A549 (cell line): ENCODE data around the gene BRAF.
"Not testable (repeated sequence)": the region's sequence is repeated elsewhere in the genome, so short reads cannot be mapped to it uniquely, and the experiment has no call there.

Experiments
- CBX2 ChIP-seq: fragments of 200-600 bp; sonication (generic); IDR thresholded peaks from 2 replicates; pipeline ENCODE4 v1.6.1; 2016; ENCODE audit warnings: low read depth, mild to moderate bottlenecking, borderline replicate concordance
- EP300 ChIP-seq, 2 experiments: fragments of >200 bp; sonication (Bioruptor Twin); formaldehyde crosslinking; IDR thresholded peaks; 2 replicates in 1 of 2; 3 replicates in 1 of 2; pipeline ENCODE4 v1.6.1; 2016 to 2017
- POLR2A ChIP-seq: IDR thresholded peaks from 2 replicates; pipeline ENCODE4 v1.6.1; 2012; ENCODE audit warnings: mild to moderate bottlenecking, low read length
- RFX5 ChIP-seq: fragments of 450-650 bp; IDR thresholded peaks from 2 replicates; pipeline ENCODE4 v1.7.1; 2014; ENCODE audit warnings: antibody characterized with exemption, mild to moderate bottlenecking, moderate library complexity
- TF ChIP-seq, protein P1 (sequence below): fragments of >200 bp; sonication (Bioruptor Twin); formaldehyde crosslinking; IDR thresholded peaks from 3 replicates; pipeline ENCODE4 v1.5.1; 2016

DNA sequence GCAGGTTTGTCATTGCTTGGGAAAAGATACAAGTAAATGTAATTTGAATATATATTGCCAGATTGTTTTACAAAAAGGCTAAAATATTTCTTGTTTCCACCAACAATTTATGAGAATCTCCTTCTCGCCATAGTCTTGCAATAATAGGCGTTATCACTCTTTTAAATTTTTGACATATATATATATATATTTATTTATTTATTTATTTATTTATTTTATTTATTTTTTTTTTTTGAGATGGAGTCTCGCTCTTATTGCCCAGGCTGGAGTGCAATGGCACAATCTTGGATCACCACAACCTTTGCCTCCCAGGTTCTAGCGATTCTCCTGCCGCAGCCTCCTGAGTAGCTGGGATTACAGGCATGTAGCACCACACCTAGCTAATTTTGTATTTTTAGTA, 17.5 kb upstream of the BRAF start:
- TF ChIP-seq, protein P1, sequence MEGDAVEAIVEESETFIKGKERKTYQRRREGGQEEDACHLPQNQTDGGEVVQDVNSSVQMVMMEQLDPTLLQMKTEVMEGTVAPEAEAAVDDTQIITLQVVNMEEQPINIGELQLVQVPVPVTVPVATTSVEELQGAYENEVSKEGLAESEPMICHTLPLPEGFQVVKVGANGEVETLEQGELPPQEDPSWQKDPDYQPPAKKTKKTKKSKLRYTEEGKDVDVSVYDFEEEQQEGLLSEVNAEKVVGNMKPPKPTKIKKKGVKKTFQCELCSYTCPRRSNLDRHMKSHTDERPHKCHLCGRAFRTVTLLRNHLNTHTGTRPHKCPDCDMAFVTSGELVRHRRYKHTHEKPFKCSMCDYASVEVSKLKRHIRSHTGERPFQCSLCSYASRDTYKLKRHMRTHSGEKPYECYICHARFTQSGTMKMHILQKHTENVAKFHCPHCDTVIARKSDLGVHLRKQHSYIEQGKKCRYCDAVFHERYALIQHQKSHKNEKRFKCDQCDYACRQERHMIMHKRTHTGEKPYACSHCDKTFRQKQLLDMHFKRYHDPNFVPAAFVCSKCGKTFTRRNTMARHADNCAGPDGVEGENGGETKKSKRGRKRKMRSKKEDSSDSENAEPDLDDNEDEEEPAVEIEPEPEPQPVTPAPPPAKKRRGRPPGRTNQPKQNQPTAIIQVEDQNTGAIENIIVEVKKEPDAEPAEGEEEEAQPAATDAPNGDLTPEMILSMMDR: not testable (repeated sequence)
- not testable (repeated sequence) for TF ChIP-seq CBX2; EP300 (IDR thresholded peaks at IDR 0.05); RFX5; POLR2A
